Left ventricle myocardium inferior (tissue), 1 donor: Measurements from ENCODE around the gene TUBB6. TPM values are rescaled to one million over a fixed set of nuclear protein-coding genes. Genes with fewer than 3 reads are reported as not detected.

Source experiments
- DNase-seq: peaks from one replicate; pipeline ENCODE4 v3.0.0-alpha.2; 2020
- H3K27ac ChIP-seq: fragments of 200-600 bp; replicated peaks from 2 replicates; pipeline ENCODE4 v1.8.0; 2021
- H3K27me3 ChIP-seq: fragments of 200-600 bp; 2 replicates; pipeline ENCODE4 v1.8.0; 2021; ENCODE audit warnings: low read depth
- H3K36me3 ChIP-seq: fragments of 200-600 bp; 2 replicates; pipeline ENCODE4 v1.8.0; 2021
- H3K4me1 ChIP-seq: fragments of 200-600 bp; 2 replicates; pipeline ENCODE4 v1.8.0; 2021
- H3K4me3 ChIP-seq: fragments of 200-600 bp; 2 replicates; pipeline ENCODE4 v1.8.0; 2021; ENCODE audit warnings: mild to moderate bottlenecking, moderate library complexity
- H3K9me3 ChIP-seq: fragments of 200-600 bp; replicated peaks from 2 replicates; pipeline ENCODE4 v1.8.0; 2021
- CTCF ChIP-seq: fragments of 200-600 bp; IDR thresholded peaks from 2 replicates; pipeline ENCODE4 v1.8.0; 2021; ENCODE audit warnings: antibody characterized with exemption, mild to moderate bottlenecking, borderline replicate concordance
- intact Hi-C: fragments of 100-400 bp; cut with micrococcal nuclease; formaldehyde crosslinking; loops from one replicate; pipeline ENCODE4 v1.11.0; 2022
- total RNA-seq: library from RNA; stranded (reverse); fragmentation: NEBNext Ultra II Directional; extraction: Animal tissue kit (Norgen Biotek cat#: 25700); gene quantifications from one replicate; pipeline ENCODE4 v1.2.1, GENCODE V29; 2021
- donor health status: DM: no; HTN: yes; CAD: no; lungs with severe emphysema.

Gene TUBB6
- total RNA-seq, 1 donor from 2014 or later: 81.5 TPM

DNA sequence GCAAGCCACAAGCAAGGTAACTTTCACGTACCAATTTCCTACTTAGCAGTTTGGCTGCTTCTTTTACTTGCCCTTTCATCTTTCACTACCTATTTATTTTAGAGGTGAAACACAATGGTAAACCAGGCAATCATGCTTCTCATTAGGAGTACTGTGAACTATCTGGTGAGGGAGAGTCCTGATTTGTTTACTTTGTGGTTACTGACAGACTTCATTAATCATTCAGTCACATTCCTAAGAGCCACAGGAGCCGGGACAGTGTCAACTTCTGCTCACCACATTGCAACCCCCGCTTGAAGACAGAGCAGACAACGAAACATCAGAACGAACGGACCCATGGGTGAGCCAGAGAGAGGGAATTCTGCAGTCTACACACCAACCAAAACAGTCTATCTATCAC, 28.8 kb downstream of the TUBB6 start:
- intact Hi-C loops: no loop called here

GRCh38 chr18:12338382-12338781, 30.3 kb downstream of the TUBB6 start:
- intact Hi-C loops: no loop called here
- H3K4me1 ChIP-seq: peaks cover 64% of the 10 kb centered on the region

More for the DNA sequence above, 28.8 kb downstream of the TUBB6 start:
- Histone ChIP-seq H3K4me1 (peaks cover 64% of the 10 kb centered on the region), H3K27me3 (no peaks in the 10 kb centered on the region), H3K9me3 (no peaks in the 10 kb centered on the region), H3K36me3 (peaks cover 81% of the 10 kb centered on the region), H3K27ac (peak overlapping the region; percentile 73), H3K4me3 (no peak overlapping the region)
- no peak for DNase-seq
- no peak for TF ChIP-seq CTCF

DNA sequence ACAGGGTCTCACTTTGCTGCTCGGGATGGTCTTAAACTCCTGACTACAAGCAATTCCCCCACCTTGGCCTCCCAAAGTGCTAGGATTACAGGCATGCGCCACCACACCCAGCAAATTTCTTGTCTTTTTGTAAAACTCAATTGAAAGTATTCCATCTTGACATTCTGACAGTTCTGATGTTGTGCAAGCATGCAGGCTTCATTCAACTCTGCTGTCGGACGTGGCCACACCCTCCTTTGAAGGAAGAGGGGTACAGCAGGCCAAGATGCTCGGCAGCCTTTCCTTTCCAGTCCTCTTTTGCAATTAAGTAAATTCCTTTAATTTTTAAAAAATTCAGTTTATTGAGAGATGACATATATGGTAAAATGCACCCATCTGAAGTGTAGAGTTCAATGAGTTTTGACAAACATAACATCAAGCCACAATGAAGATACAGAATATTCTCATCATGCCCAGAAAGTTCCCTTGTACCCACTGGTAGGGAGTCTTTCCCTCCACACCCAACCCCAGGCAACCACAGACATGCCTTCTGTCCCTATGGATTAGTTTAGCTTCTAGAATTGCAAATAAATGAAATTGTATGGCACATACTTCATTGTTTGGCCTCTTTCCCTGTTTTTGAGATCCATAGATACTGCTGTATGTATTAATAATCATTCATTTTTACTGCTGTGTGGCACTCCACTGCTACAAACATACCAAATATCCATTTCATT, 33.1 kb downstream of the TUBB6 start:
- DNase-seq: no peak
- H3K27me3 ChIP-seq: no peaks in the 10 kb centered on the region

More at GRCh38 chr18:12338382-12338781, 30.3 kb downstream of the TUBB6 start:
- peaks cover 92% of the 10 kb centered on the region for H3K36me3 ChIP-seq
- H3K9me3 ChIP-seq: no peaks in the 10 kb centered on the region
- no peak for TF ChIP-seq CTCF
- no peaks in the 10 kb centered on the region for H3K27me3 ChIP-seq
- no peak overlapping the region for H3K4me3 ChIP-seq
- H3K27ac ChIP-seq: peak overlapping the region; percentile 73
- no peak for DNase-seq

GRCh38 chr18:12342661-12343060, 34.6 kb downstream of the TUBB6 start:
- TF ChIP-seq CTCF: no peak
- H3K27me3 ChIP-seq: no peaks in the 10 kb centered on the region
- intact Hi-C loops: no loop called here
- no peak overlapping the region for H3K27ac ChIP-seq
- H3K4me3 ChIP-seq: no peak overlapping the region
- peaks cover 94% of the 10 kb centered on the region for H3K36me3 ChIP-seq
- peaks cover 27% of the 10 kb centered on the region for H3K4me1 ChIP-seq
- no peak for DNase-seq
- H3K9me3 ChIP-seq: no peaks in the 10 kb centered on the region

More for the DNA sequence above, 33.1 kb downstream of the TUBB6 start:
- peaks cover 43% of the 10 kb centered on the region for H3K4me1 ChIP-seq
- peaks cover 94% of the 10 kb centered on the region for H3K36me3 ChIP-seq
- no peak overlapping the region for H3K4me3 ChIP-seq
- no peak overlapping the region for H3K27ac ChIP-seq
- intact Hi-C loops: no loop called here
- no peak for TF ChIP-seq CTCF
- no peaks in the 10 kb centered on the region for H3K9me3 ChIP-seq

DNA sequence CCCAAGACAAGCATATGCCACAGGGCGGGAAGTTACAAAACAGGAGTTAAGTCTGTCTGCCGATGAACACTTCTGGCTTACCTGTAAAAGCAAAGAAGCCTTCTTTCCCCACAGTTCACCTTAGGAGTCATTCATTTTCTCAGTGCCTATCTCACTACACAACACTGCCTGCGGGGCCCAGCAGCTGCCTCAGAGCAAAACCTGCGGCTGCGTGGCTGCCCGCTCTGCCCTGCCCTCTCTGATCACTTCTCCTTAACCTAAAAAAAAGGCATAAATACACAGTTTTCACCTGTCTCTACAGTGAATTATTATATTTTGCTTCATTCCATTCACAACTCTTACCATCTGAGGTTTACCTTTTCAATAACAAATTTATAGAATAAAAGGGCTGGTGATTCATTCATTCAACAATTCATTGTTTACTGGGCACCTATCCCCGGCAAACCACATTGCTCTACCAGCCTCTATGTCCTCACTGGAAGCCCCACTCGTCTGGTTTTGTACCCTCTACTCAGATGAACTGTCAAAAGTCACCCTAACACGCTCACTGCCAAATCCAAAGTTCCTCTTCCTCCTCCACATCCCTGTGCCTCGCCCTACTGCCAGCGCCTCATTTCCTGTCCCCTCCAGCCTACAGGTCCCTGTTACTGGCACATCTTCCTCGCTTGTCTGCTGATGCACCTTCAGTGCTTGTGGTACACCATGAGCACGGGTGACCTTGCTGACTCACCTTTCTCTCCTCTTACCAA, 37.6 kb downstream of the TUBB6 start:
- intact Hi-C loops: no loop called here
- H3K9me3 ChIP-seq: no peaks in the 10 kb centered on the region
- no peaks in the 10 kb centered on the region for H3K27me3 ChIP-seq
- peaks cover 4% of the 10 kb centered on the region for H3K4me1 ChIP-seq
- peak overlapping the region; percentile 35 for H3K27ac ChIP-seq
- TF ChIP-seq CTCF: no peak
- DNase-seq: no peak
- H3K4me3 ChIP-seq: no peak overlapping the region
- peaks cover 98% of the 10 kb centered on the region for H3K36me3 ChIP-seq
